GM12878 (cell line): Measurements from ENCODE around the gene DRAXIN. TPM values are rescaled to one million over a fixed set of nuclear protein-coding genes. Genes with fewer than 3 reads are reported as not detected.
A peak's percentile ranks its signal among the peaks of the same experiment; 100 is the strongest.

ENCODE experiments used
- ATAC-seq: fragments of 200-7000 bp; cut with Tn5 transposase; 3 replicates; pipeline ENCODE4 v1.9.1; 2020; ENCODE audit warnings: mild to moderate bottlenecking, moderate library complexity
- BruUV-seq: library from RNA; stranded (reverse); fragments of 400-500 nt; replicated peaks from 2 replicates; lab custom pipeline; 2021; lab: Mats Ljungman, UMichigan
- CTCF ChIA-PET: fragments of 300-600 bp; sonication (Branson Sonifier 250); formaldehyde crosslinking; extraction: SDS; loops from one replicate; lab custom pipeline; 2021; ENCODE audit warnings: inconsistent platforms; lab: Yijun Ruan, JAX
- POLR2A ChIA-PET: fragments of 350-600 bp; formaldehyde crosslinking; extraction: SDS; loops from one replicate; lab custom pipeline; 2021; ENCODE audit warnings: inconsistent platforms; lab: Charles Lee
- RAD21 ChIA-PET: fragments of 300-600 bp; sonication (Branson Sonifier 250); formaldehyde crosslinking; loops from one replicate; lab custom pipeline; 2023; ENCODE audit warnings: antibody characterized with exemption; ENCODE audit not compliant: unreplicated experiment; lab: Charles Lee
- SMC1A ChIA-PET: fragments of 300-600 bp; sonication (Branson Sonifier 250); formaldehyde crosslinking; loops from one replicate; lab custom pipeline; 2023; ENCODE audit not compliant: unreplicated experiment, uncharacterized antibody; lab: Charles Lee
- DNase-seq: peaks from one replicate; pipeline ENCODE4 v3.0.0-alpha.2; 2011; ENCODE audit warnings: low read depth, low spot score
- FAIRE-seq: peaks from 3 replicates; lab custom pipeline; 2011; peaks lifted over from hg19 to GRCh38; lab: Jason Lieb, UNC
- H2AFZ ChIP-seq: 2 replicates; pipeline ENCODE4 v1.6.0; 2011; ENCODE audit warnings: low read depth, low read length, control low read depth; ENCODE audit not compliant: control insufficient read depth
- H3K27ac ChIP-seq: 2 replicates; pipeline ENCODE4 v1.5.1; 2011; ENCODE audit warnings: control low read depth; ENCODE audit not compliant: control insufficient read depth, insufficient read depth
- H3K27me3 ChIP-seq, 2 experiments: replicated peaks in 1 of 2; 2 replicates each; pipeline versions ENCODE4 v1.6.0 to v1.6.1; 2011; ENCODE audit warnings: low read length in 1 of 2; ENCODE audit not compliant: control insufficient read depth in 2 of 2, insufficient read depth in 2 of 2
- H3K36me3 ChIP-seq, 2 experiments: 2 replicates each; pipeline ENCODE4 v1.5.1; 2011; ENCODE audit warnings: low read length in 1 of 2; ENCODE audit not compliant: control insufficient read depth in 2 of 2, insufficient read depth in 2 of 2
- H3K4me1 ChIP-seq: 2 replicates; pipeline ENCODE4 v1.6.1; 2011; ENCODE audit warnings: mild to moderate bottlenecking, low read length, moderate library complexity, mixed read lengths; ENCODE audit not compliant: control insufficient read depth, insufficient read depth
- H3K4me2 ChIP-seq: 2 replicates; pipeline ENCODE4 v1.6.0; 2011; ENCODE audit warnings: control low read depth; ENCODE audit not compliant: control insufficient read depth, insufficient read depth
- H3K4me3 ChIP-seq: fragments of 200-600 bp; sonication (generic); 2 replicates; pipeline ENCODE4 v1.5.1; 2016
- H3K79me2 ChIP-seq: 2 replicates; pipeline ENCODE4 v1.6.0; 2011; ENCODE audit warnings: low read length; ENCODE audit not compliant: control insufficient read depth, insufficient read depth
- H3K9ac ChIP-seq: 2 replicates; pipeline ENCODE4 v1.8.0; 2011; ENCODE audit warnings: low read length, control low read depth, mixed read lengths; ENCODE audit not compliant: control insufficient read depth, insufficient read depth
- H3K9me3 ChIP-seq: replicated peaks from 3 replicates; pipeline ENCODE4 v1.5.1; 2011; ENCODE audit warnings: mild to moderate bottlenecking, low read length; ENCODE audit not compliant: control insufficient read depth, insufficient read depth
- H4K20me1 ChIP-seq: 2 replicates; pipeline ENCODE4 v1.6.0; 2011; ENCODE audit not compliant: control insufficient read depth, insufficient read depth
- CBFB ChIP-seq: IDR thresholded peaks from 2 replicates; pipeline ENCODE4 v1.6.1; 2016; ENCODE audit warnings: antibody characterized with exemption, low read depth
- CHD4 ChIP-seq: fragments of 200-600 bp; sonication (generic); IDR thresholded peaks from 2 replicates; pipeline ENCODE4 v1.6.1; 2016; ENCODE audit warnings: mild to moderate bottlenecking
- CREM ChIP-seq: IDR thresholded peaks from 2 replicates; pipeline ENCODE4 v1.6.1; 2014; ENCODE audit warnings: antibody characterized with exemption, low read depth
- CUX1 ChIP-seq: IDR thresholded peaks from 2 replicates; pipeline ENCODE4 v1.6.1; 2012; ENCODE audit warnings: improper control_type of control experiment, low read depth, low read length; ENCODE audit not compliant: insufficient replicate concordance
- TCF12 ChIP-seq: IDR thresholded peaks from 2 replicates; pipeline ENCODE4 v1.6.1; 2011; ENCODE audit warnings: low read depth, mild to moderate bottlenecking, low read length
- YY1 ChIP-seq: IDR thresholded peaks from 2 replicates; pipeline ENCODE4 v1.6.1; 2011; ENCODE audit warnings: low read depth, mild to moderate bottlenecking, low read length
- ZBED1 ChIP-seq: IDR thresholded peaks from 2 replicates; pipeline ENCODE4 v1.6.1; 2016; ENCODE audit warnings: borderline replicate concordance
- whole genome bisulfite sequencing: methylation state at CpG from one replicate; pipeline ENCODE4 v1.1.6; 2016; ENCODE audit warnings: low lambda C conversion rate; ENCODE audit not compliant: insufficient replicate concordance, insufficient coverage; ENCODE audit errors: missing lambda C conversion rate; 5-methylcytosine and 5-hydroxymethylcytosine counted together
- in situ Hi-C: fragments of 300-500 bp; cut with MboI; formaldehyde crosslinking; loops from 9 replicates; pipeline ENCODE4 v1.14.3; 2018; ENCODE audit warnings: mixed read lengths
- intact Hi-C: fragments of 100-400 bp; cut with micrococcal nuclease; formaldehyde crosslinking; loops from one replicate; pipeline ENCODE4 v1.14.2; 2022; ENCODE audit not compliant: unreplicated experiment
- polyA plus RNA-seq, 11 experiments: library from polyadenylated mRNA; depleted of rRNA in 4 of 11; unstranded in 6 of 11; stranded (reverse) in 5 of 11; fragments of >200 nt; fragmentation: Nextera tagmentation in 4 of 11; fragmentation: Illumina TruSeq in 1 of 11; extraction: Ambion mirVana in 4 of 11; extraction: Trizol in 1 of 11; gene quantifications; 1 replicate in 1 of 11; 2 replicates in 10 of 11; pipeline versions ENCODE4 v1.2.1 to v1.2.3, GENCODE V29; 2011 to 2016; ENCODE audit warnings: inconsistent platforms in 2 of 11, missing spikeins in 2 of 11, low read depth in 1 of 11
- total RNA-seq, 4 experiments: library from RNA; depleted of rRNA in 3 of 4; stranded (reverse); fragments of >200 nt in 3 of 4; fragmentation: Illumina TruSeq in 1 of 4; extraction: Trizol in 1 of 4; gene quantifications; 2 replicates each; pipeline versions ENCODE4 v1.2.1 to v1.2.3, GENCODE V29; 2013 to 2021

DRAXIN gene
- total and polyA plus RNA-seq, 10 of the 15 experiments (the other 5 are each of a cell fraction or from before 2014, with no cell fraction given), result 0.01 to 0.05 (median 0.03) TPM; not detected in 3

- Histone ChIP-seq H3K36me3 (no peaks in the 10 kb centered on the region), H3K4me2 (no peak overlapping the region), H3K79me2 (no peaks in the 10 kb centered on the region), H3K4me1 (no peaks in the 10 kb centered on the region; the same call in 1 of the 2 replicates), H2AFZ (no peak overlapping the region), H3K27me3 (peaks cover 2 to 7% of the 10 kb centered on the region in 2 experiments), H3K27ac (no peak overlapping the region), H3K9ac (no peak overlapping the region), H4K20me1 (no peaks in the 10 kb centered on the region), H3K9me3 (no peaks in the 10 kb centered on the region), H3K4me3 (no peak overlapping the region)
- TF ChIP-seq TCF12, result 0 out of 2 replicates have a peak, but pooled peaks have one; percentile 15
- no peak for TF ChIP-seq CREM
- no TSS peak for BruUV-seq
- DNase-seq, result no peak
- in situ Hi-C loops (no loop called here), intact Hi-C loops (loop anchor here (1.0 kb wide), 1 partner anchor 27 kb away; the partner anchor contains the start of gene MAD2L2)
- ChIA-PET RAD21 (interaction anchor here (0.5 to 3.9 kb wide), 2 partner anchors 57 to 327 kb away, joined by 3 to 17 read pairs; no protein-coding TSS in a partner anchor), SMC1A (interaction anchor here (0.9 to 2.4 kb wide), 4 partner anchors 11 to 33 kb away, joined by 3 to 9 read pairs (median 4); no protein-coding TSS in a partner anchor), POLR2A (no interaction called here), CTCF (interaction anchor here (0.6 to 2.5 kb wide), 8 partner anchors 11 to 673 kb away, joined by 3 to 8 read pairs (median 3); no protein-coding TSS in a partner anchor)
- FAIRE-seq, result no peak
- no peak for ATAC-seq
- 19% methylated on average over 11 of the region's 11 CpGs for WGBS
Observed at GRCh38 chr1:11708554-11709350, 17.2 kb downstream of the DRAXIN start.

DNA sequence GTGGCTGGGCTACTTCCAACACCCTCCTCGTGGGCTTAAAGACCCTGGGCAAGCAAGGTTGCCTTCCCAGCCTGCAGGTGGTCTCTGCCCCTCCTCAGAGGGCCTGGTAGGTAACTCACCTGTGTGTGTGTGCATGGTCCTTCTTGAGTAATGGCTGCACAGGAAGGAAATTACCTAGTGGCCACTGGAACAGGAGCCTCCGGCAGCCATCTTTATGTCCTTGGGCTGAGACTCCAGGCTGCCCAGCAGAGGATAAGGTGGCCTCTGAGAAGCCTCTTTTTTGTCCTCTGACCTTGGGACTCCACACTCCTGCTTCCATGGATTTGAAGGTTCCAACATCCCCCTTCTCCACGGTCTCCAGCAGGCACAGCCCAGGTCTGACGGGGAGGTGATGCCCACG is 20.0 kb downstream of the DRAXIN start:
- Histone ChIP-seq H3K79me2 (no peaks in the 10 kb centered on the region), H3K36me3 (no peaks in the 10 kb centered on the region), H3K4me1 (no peaks in the 10 kb centered on the region; the same call in 1 of the 2 replicates), H3K27me3 (no peaks in the 10 kb centered on the region), H3K27ac (no peak overlapping the region), H4K20me1 (no peaks in the 10 kb centered on the region), H3K9ac (no peak overlapping the region), H3K9me3 (no peaks in the 10 kb centered on the region), H3K4me3 (no peak overlapping the region), H2AFZ (no peak overlapping the region), H3K4me2 (no peak overlapping the region)
- intact Hi-C loops (no loop called here), in situ Hi-C loops (no loop called here)
- ChIA-PET SMC1A (interaction anchor here (0.7 kb wide), 1 partner anchor 61 kb away, joined by 3 read pairs; no protein-coding TSS in a partner anchor), POLR2A (interaction anchor here (1.0 to 1.1 kb wide), 2 partner anchors 29 to 61 kb away, joined by 3 read pairs; no protein-coding TSS in a partner anchor), CTCF (interaction anchor here (0.6 to 1.4 kb wide), 6 partner anchors 13 to 470 kb away, joined by 3 to 5 read pairs (median 4); no protein-coding TSS in a partner anchor), RAD21 (interaction anchor here (1.1 to 1.5 kb wide), 3 partner anchors 29 to 61 kb away, joined by 3 to 9 read pairs (median 4); partner anchors contain the start of gene FBXO6)
- ATAC-seq, result no peak
- DNase-seq, result no peak
- no peak for FAIRE-seq
- BruUV-seq, result no TSS peak
- 71% methylated on average over 5 of the region's 5 CpGs for WGBS
- TF ChIP-seq CBFB, result no peak
- TF ChIP-seq ZBED1, result no peak
- TF ChIP-seq CHD4, result no peak
- TF ChIP-seq YY1, result no peak
- TF ChIP-seq CUX1, result no peak
